Suprapubic skin (tissue), 3 donors: ENCODE results near the gene CNTN6.

Experiments
- CTCF ChIP-seq, 2 donors: fragments of 200-600 bp in 1 of 2; fragments of 450-650 bp in 1 of 2; sonication (generic) in 1 of 2; IDR thresholded peaks; one replicate each; pipeline ENCODE4 v1.5.1; 2016 to 2019; ENCODE audit warnings: antibody characterized with exemption in 2 of 2, mild to moderate bottlenecking in 1 of 2, moderate library complexity in 1 of 2
- EP300 ChIP-seq: sonication (generic); formaldehyde crosslinking; IDR thresholded peaks from one replicate; pipeline ENCODE4 v1.6.1; 2017; ENCODE audit warnings: antibody characterized with exemption

- no peak for TF ChIP-seq EP300
- TF ChIP-seq CTCF (IDR thresholded peaks at IDR 0.05): no peak
Measured at GRCh38 chr3:1365528-1365927, 272.7 kb downstream of the CNTN6 start.
